Endothelial cell (in vitro differentiated cells): ENCODE data around the gene FAM153A. TPM values are rescaled to one million over a fixed set of nuclear protein-coding genes. Genes with fewer than 3 reads are reported as not detected.
"Not testable (repeated sequence)": the region's sequence is repeated elsewhere in the genome, so short reads cannot be mapped to it uniquely, and the experiment has no call there.

Experiments
- DNase-seq: peaks from one replicate; pipeline ENCODE4 v3.0.0; 2021; ENCODE audit warnings: low spot score
- H3K27ac Mint-ChIP-seq: one replicate; pipeline ENCODE4 v1.8.0; 2021; ENCODE audit warnings: mixed read lengths, inconsistent platforms; ENCODE audit not compliant: unreplicated experiment
- H3K27me3 Mint-ChIP-seq: one replicate; pipeline ENCODE4 v1.8.0; 2021; ENCODE audit warnings: mild to moderate bottlenecking, moderate library complexity, mixed read lengths, inconsistent platforms; ENCODE audit not compliant: unreplicated experiment
- H3K36me3 Mint-ChIP-seq: one replicate; pipeline ENCODE4 v1.8.0; 2021; ENCODE audit warnings: mild to moderate bottlenecking, low read depth, mixed read lengths, inconsistent platforms; ENCODE audit not compliant: unreplicated experiment
- H3K4me1 Mint-ChIP-seq: one replicate; pipeline ENCODE4 v1.8.0; 2021; ENCODE audit warnings: mild to moderate bottlenecking, mixed read lengths, inconsistent platforms; ENCODE audit not compliant: unreplicated experiment
- H3K4me3 Mint-ChIP-seq: one replicate; pipeline ENCODE4 v1.8.0; 2021; ENCODE audit warnings: mild to moderate bottlenecking, mixed read lengths, inconsistent platforms; ENCODE audit not compliant: unreplicated experiment
- H3K9me3 Mint-ChIP-seq: one replicate; pipeline ENCODE4 v1.8.0; 2021; ENCODE audit warnings: mixed read lengths, inconsistent platforms; ENCODE audit not compliant: unreplicated experiment
- total RNA-seq: library from RNA; stranded (reverse); fragmentation: NEBNext Ultra II Directional; extraction: Animal tissue kit (Norgen Biotek cat#: 25700); gene quantifications from one replicate; pipeline ENCODE4 v1.2.1, GENCODE V29; 2021; ENCODE audit not compliant: unreplicated experiment

FAM153A gene
- total RNA-seq, 1 donor from 2014 or later, result not detected

GRCh38 chr5:177801427-177801826, 18.7 kb upstream of the FAM153A start:
- not testable (repeated sequence) for H3K4me3 Mint-ChIP-seq, H3K4me1 Mint-ChIP-seq, H3K27ac Mint-ChIP-seq, H3K9me3 Mint-ChIP-seq, H3K27me3 Mint-ChIP-seq, DNase-seq, H3K36me3 Mint-ChIP-seq

GRCh38 chr5:177798237-177798840, 15.6 kb upstream of the FAM153A start:
- H3K9me3 Mint-ChIP-seq, H3K36me3 Mint-ChIP-seq, H3K4me1 Mint-ChIP-seq, H3K27ac Mint-ChIP-seq, H3K4me3 Mint-ChIP-seq, DNase-seq, H3K27me3 Mint-ChIP-seq: not testable (repeated sequence)

- not testable (repeated sequence) for H3K36me3 Mint-ChIP-seq, H3K4me3 Mint-ChIP-seq, H3K27me3 Mint-ChIP-seq, H3K9me3 Mint-ChIP-seq, DNase-seq, H3K4me1 Mint-ChIP-seq, H3K27ac Mint-ChIP-seq
These were observed 10.6 kb upstream of the FAM153A start for GRCh38 chr5:177793272-177793671.

GRCh38 chr5:177791649-177792048, 8.9 kb upstream of the FAM153A start:
- DNase-seq, H3K27me3 Mint-ChIP-seq, H3K4me1 Mint-ChIP-seq, H3K4me3 Mint-ChIP-seq, H3K27ac Mint-ChIP-seq, H3K9me3 Mint-ChIP-seq, H3K36me3 Mint-ChIP-seq: not testable (repeated sequence)

- not testable (repeated sequence) for H3K9me3 Mint-ChIP-seq, H3K4me1 Mint-ChIP-seq, H3K36me3 Mint-ChIP-seq, H3K4me3 Mint-ChIP-seq, H3K27me3 Mint-ChIP-seq, H3K27ac Mint-ChIP-seq, DNase-seq
These were observed 530 bp downstream of the FAM153A start for GRCh38 chr5:177782169-177782568.

- not testable (repeated sequence) for H3K9me3 Mint-ChIP-seq, H3K27me3 Mint-ChIP-seq, H3K27ac Mint-ChIP-seq, H3K4me3 Mint-ChIP-seq, DNase-seq, H3K4me1 Mint-ChIP-seq, H3K36me3 Mint-ChIP-seq
These were observed 11.5 kb downstream of the FAM153A start for GRCh38 chr5:177771206-177771605.

- H3K9me3 Mint-ChIP-seq, H3K27ac Mint-ChIP-seq, H3K27me3 Mint-ChIP-seq, H3K4me1 Mint-ChIP-seq, DNase-seq, H3K4me3 Mint-ChIP-seq, H3K36me3 Mint-ChIP-seq: not testable (repeated sequence)
These were observed 12.1 kb downstream of the FAM153A start for GRCh38 chr5:177770646-177771045.

- H3K36me3 Mint-ChIP-seq, H3K4me1 Mint-ChIP-seq, H3K9me3 Mint-ChIP-seq, H3K27me3 Mint-ChIP-seq, DNase-seq, H3K4me3 Mint-ChIP-seq, H3K27ac Mint-ChIP-seq: not testable (repeated sequence)
These were observed 18.8 kb downstream of the FAM153A start for GRCh38 chr5:177763737-177764508.

GRCh38 chr5:177760954-177761353, 21.7 kb downstream of the FAM153A start:
- H3K4me1 Mint-ChIP-seq, H3K4me3 Mint-ChIP-seq, DNase-seq, H3K27ac Mint-ChIP-seq, H3K27me3 Mint-ChIP-seq, H3K9me3 Mint-ChIP-seq, H3K36me3 Mint-ChIP-seq: not testable (repeated sequence)

- H3K4me3 Mint-ChIP-seq, H3K27me3 Mint-ChIP-seq, H3K9me3 Mint-ChIP-seq, DNase-seq, H3K4me1 Mint-ChIP-seq, H3K36me3 Mint-ChIP-seq, H3K27ac Mint-ChIP-seq: not testable (repeated sequence)
These were observed 35.3 kb downstream of the FAM153A start for GRCh38 chr5:177747354-177747753.

- DNase-seq, H3K9me3 Mint-ChIP-seq, H3K36me3 Mint-ChIP-seq, H3K27ac Mint-ChIP-seq, H3K4me3 Mint-ChIP-seq, H3K4me1 Mint-ChIP-seq, H3K27me3 Mint-ChIP-seq: not testable (repeated sequence)
These were observed 57.8 kb downstream of the FAM153A start for GRCh38 chr5:177724858-177725257.

- H3K27me3 Mint-ChIP-seq, H3K27ac Mint-ChIP-seq, H3K4me1 Mint-ChIP-seq, H3K4me3 Mint-ChIP-seq, H3K36me3 Mint-ChIP-seq, H3K9me3 Mint-ChIP-seq, DNase-seq: not testable (repeated sequence)
These were observed 58.7 kb downstream of the FAM153A start for GRCh38 chr5:177723831-177724485.
